Heart left ventricle (tissue), 16 donors: ENCODE results near the gene PCNT. TPM values are rescaled to one million over a fixed set of nuclear protein-coding genes. Genes with fewer than 3 reads are reported as not detected.
A peak's percentile ranks its signal among the peaks of the same experiment; 100 is the strongest.

Source experiments
- ATAC-seq, 4 donors: fragments of 200-7000 bp; cut with Tn5 transposase; one replicate each; pipeline ENCODE4 v1.9.1; 2020 to 2022; ENCODE audit warnings: moderate library complexity in 4 of 4, mild to moderate bottlenecking in 3 of 4, moderate number of reproducible peaks in 1 of 4
- DNase-seq, 5 donors: peaks; one replicate each; pipeline ENCODE4 v3.0.0-alpha.2; 2020
- H3K27ac ChIP-seq, 12 donors: fragments of 200-600 bp; sonication (generic) in 4 of 12; one replicate each; pipeline versions ENCODE4 v1.5.0 to v1.8.0; 2016 to 2022; ENCODE audit warnings: mild to moderate bottlenecking in 2 of 12
- H3K27me3 ChIP-seq, 9 donors: fragments of 200-600 bp; sonication (generic) in 2 of 9; one replicate each; pipeline versions ENCODE4 v1.5.1 to v1.8.0; 2016 to 2022; ENCODE audit warnings: mild to moderate bottlenecking in 3 of 9
- H3K36me3 ChIP-seq, 9 donors: fragments of 200-600 bp; sonication (generic) in 2 of 9; one replicate each; pipeline versions ENCODE4 v1.5.0 to v1.8.0; 2018 to 2022; ENCODE audit warnings: mild to moderate bottlenecking in 2 of 9
- H3K4me1 ChIP-seq, 12 donors: fragments of 200-600 bp; sonication (generic) in 4 of 12; one replicate each; pipeline versions ENCODE4 v1.5.0 to v1.8.0; 2016 to 2022; ENCODE audit warnings: mild to moderate bottlenecking in 3 of 12
- H3K4me3 ChIP-seq, 12 donors: fragments of 200-600 bp; sonication (generic) in 4 of 12; one replicate each; pipeline versions ENCODE4 v1.5.0 to v1.8.0; 2017 to 2022; ENCODE audit warnings: mild to moderate bottlenecking in 9 of 12, moderate library complexity in 4 of 12
- H3K9me3 ChIP-seq, 12 donors: fragments of 200-600 bp; sonication (generic) in 4 of 12; one replicate each; pipeline versions ENCODE4 v1.5.0 to v1.8.0; 2016 to 2022; ENCODE audit warnings: mild to moderate bottlenecking in 1 of 12
- CTCF ChIP-seq, 12 donors: fragments of 200-600 bp; sonication (generic) in 4 of 12; IDR thresholded peaks; one replicate each; pipeline versions ENCODE4 v1.5.0 to v1.8.0; 2018 to 2022; ENCODE audit warnings: antibody characterized with exemption in 12 of 12, mild to moderate bottlenecking in 5 of 12
- POLR2A ChIP-seq, 2 donors: fragments of 450-650 bp; IDR thresholded peaks; one replicate each; pipeline ENCODE4 v1.6.1; 2017; ENCODE audit warnings: antibody characterized with exemption in 2 of 2, mild to moderate bottlenecking in 2 of 2, moderate library complexity in 2 of 2
- WGBS, 4 donors: extraction: QIAGEN DNeasy Blood & Tissue Kit in 2 of 4; methylation state at CpG; one replicate each; pipeline versions ENCODE4 v1.1.5 to v1.1.7; 2013 to 2018; 5-methylcytosine and 5-hydroxymethylcytosine counted together
- intact Hi-C, 10 donors: fragments of 100-400 bp; cut with DNase I; formaldehyde crosslinking; loops; one replicate each; pipeline versions ENCODE4 v1.11.1 to v1.14.2; 2022
- polyA plus RNA-seq, 2 donors: library from polyadenylated mRNA; stranded (reverse); fragments of 200-250 nt; gene quantifications; one replicate each; pipeline ENCODE4 v1.2.3, GENCODE V29; 2013
- total RNA-seq, 9 donors: library from RNA; depleted of rRNA in 2 of 9; stranded (reverse); fragments of >200 nt in 2 of 9; fragmentation: NEBNext Ultra II Directional in 3 of 9; extraction: Animal tissue kit (Norgen Biotek cat#: 25700) in 3 of 9; gene quantifications; one replicate each; pipeline versions ENCODE4 v1.1.0 to v1.2.4, GENCODE V29; 2016 to 2023
- donor health status: ischemic (EF 13 %, LVEDD 7.1; RV severe dilation, severe dysfunction).
- donor health status: healthy with polysubstance abuse.
- donor health status: DM: no; HTN: yes; CAD: no.
- donor health status: DM: no; HTN: no; CAD: no.
- donor health status: ischemic (EF 25% LVEDD 6.9; RV normal size, moderate dysfunction).
- donor health status: ischemic (EF 25% LVEDD 5.7; RV mildly dilated, moderate dysfunction).
- donor health status: healthy.
- donor health status: DM: yes; HTN: yes; CAD: no.
- donor health status: ischemic (EF 35%, LVEDD 5.7; RV mildly dilated, moderate dysfunction).
- donor health status: nonischemic (EF 11% LVEDD 7.7; RV severe dilation, severe dysfunction).
- donor health status: DM: yes; HTN: yes; CAD: no.
- donor health status: PGD.
- donor health status: ischemic (EF 29% LVEDD 5.4; RV normal size, mild dysfunction).
- donor health status: nonischemic (EF 23%, LVEDD 6.1; RV moderate dilation, normal function).

Gene PCNT
- total and polyA plus RNA-seq, 11 donors = 17.0 to 73.0 (median 36.7) TPM

GRCh38 chr21:46416551-46416950 is 92.6 kb downstream of the PCNT start:
- Histone ChIP-seq H3K36me3 (peaks cover 0 to 84% (median 63%) of the 10 kb centered on the region in 9 donors), H3K27me3 (no peaks in the 10 kb centered on the region), H3K9me3 (no peaks in the 10 kb centered on the region), H3K4me1 (no peaks in the 10 kb centered on the region), H3K27ac (no peak overlapping the region), H3K4me3 (no peak overlapping the region)
- no peak for TF ChIP-seq POLR2A (IDR thresholded peaks at IDR 0.05)
- ATAC-seq (peak in 2 of 4 donors; percentile 15 to 23), DNase-seq (peak in 2 of 5 donors; percentile 21 to 58)
- 91 to 97% (median 93%) methylated on average over 13 to 20 of the region's 20 CpGs for WGBS, 4 donors
- intact Hi-C loops = loop anchor here in 1 of 10 donors (10.0 kb wide), 1 partner anchor 142 kb away; no protein-coding TSS in a partner anchor

- no peak overlapping the region for H3K27ac ChIP-seq
- H3K9me3 ChIP-seq = no peaks in the 10 kb centered on the region
- no peak overlapping the region for H3K4me3 ChIP-seq
- WGBS, 4 donors = 91 to 96% (median 93%) methylated on average over 14 to 25 of the region's 25 CpGs
- DNase-seq (peak in 2 of 5 donors; percentile 17 to 24), ATAC-seq (no peak)
- intact Hi-C loops = loop anchor here in 1 of 10 donors (10.0 kb wide), 1 partner anchor 144 kb away; no protein-coding TSS in a partner anchor
- no peaks in the 10 kb centered on the region for H3K27me3 ChIP-seq
- no peaks in the 10 kb centered on the region for H3K4me1 ChIP-seq
- no peak for TF ChIP-seq CTCF (IDR thresholded peaks at IDR 0.05)
- no peak for TF ChIP-seq POLR2A (IDR thresholded peaks at IDR 0.05)
- peaks cover 0 to 82% (median 66%) of the 10 kb centered on the region in 9 donors for H3K36me3 ChIP-seq
These were observed 94.5 kb downstream of the PCNT start for GRCh38 chr21:46418265-46418946.

GRCh38 chr21:46420241-46421190 is 96.6 kb downstream of the PCNT start:
- H3K27ac ChIP-seq = no peak overlapping the region
- intact Hi-C loops = no loop called here

More at GRCh38 chr21:46420241-46421190, 96.6 kb downstream of the PCNT start:
- 91 to 95% (median 94%) methylated on average over 16 of the region's 16 CpGs for WGBS, 4 donors
- no peak for ATAC-seq
- no peaks in the 10 kb centered on the region for H3K27me3 ChIP-seq
- peaks cover 0 to 81% (median 72%) of the 10 kb centered on the region in 9 donors for H3K36me3 ChIP-seq
- DNase-seq = peak in 2 of 5 donors; percentile 7 to 49
- TF ChIP-seq CTCF (IDR thresholded peaks at IDR 0.05) (no peak), POLR2A (IDR thresholded peaks at IDR 0.05) (no peak)
- H3K4me3 ChIP-seq = no peak overlapping the region
- no peaks in the 10 kb centered on the region for H3K9me3 ChIP-seq
- H3K4me1 ChIP-seq = no peaks in the 10 kb centered on the region
